ENCODE results near the gene ACTN4. TPM values are rescaled to one million over a fixed set of nuclear protein-coding genes. Genes with fewer than 3 reads are reported as not detected.

Gene ACTN4
- total and polyA plus RNA-seq, 9 donors: 68.8 to 281 (median 224) TPM

DNA sequence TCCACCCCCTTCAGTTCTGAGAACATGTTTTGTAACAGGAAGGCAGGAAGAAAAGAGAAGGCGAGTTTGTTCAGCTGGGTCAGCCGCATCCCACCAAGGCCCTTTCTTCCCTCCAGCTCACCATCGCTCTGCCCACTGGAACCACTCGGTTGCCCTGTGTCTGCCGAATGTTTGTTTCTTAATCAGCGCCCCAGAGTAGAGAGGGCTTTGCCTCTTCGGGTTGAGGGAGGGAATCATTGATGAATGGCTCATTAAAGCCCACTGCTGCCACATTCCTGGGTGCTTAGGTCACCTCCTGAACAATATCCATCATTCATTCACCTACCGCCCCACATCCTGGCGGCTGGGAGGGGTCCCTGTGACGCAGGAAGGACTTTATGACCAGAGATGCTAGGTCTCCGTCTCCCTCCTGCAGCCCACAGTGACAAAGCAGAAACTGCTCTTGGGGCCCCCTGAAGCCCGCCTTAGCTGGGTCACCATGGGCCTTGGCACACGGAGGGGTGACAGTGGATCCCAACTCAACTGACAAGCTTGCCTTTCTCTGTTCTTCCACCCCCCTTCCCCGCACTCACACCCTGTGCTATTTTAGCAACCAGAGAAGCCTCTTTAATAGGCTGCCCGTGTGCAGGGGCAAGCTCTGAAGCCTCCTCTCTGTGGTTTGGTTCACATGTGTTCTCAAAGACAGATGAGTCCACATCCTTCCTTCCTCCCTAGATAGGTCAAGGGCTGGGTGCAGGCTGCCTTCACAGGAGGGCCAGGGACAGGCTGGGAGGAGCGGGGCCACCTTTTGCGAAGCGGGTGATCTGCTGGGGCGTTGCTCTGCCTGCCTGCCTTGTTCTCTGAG lies 46.2 kb downstream of the ACTN4 start:
- peaks cover 56% of the 10 kb centered on the region for H3K4me1 ChIP-seq (ENCODE audit: control insufficient read depth, insufficient read depth, low read length)
- H3K27me3 ChIP-seq (ENCODE audit: control insufficient read depth, insufficient read depth, low read length): no peaks in the 10 kb centered on the region
- H3K4me3 ChIP-seq (ENCODE audit: low read length): no peak overlapping the region
- no peaks in the 10 kb centered on the region for H3K9me3 ChIP-seq (replicated peaks; ENCODE audit: control insufficient read depth, low read depth, low read length)
- peaks cover 44% of the 10 kb centered on the region for H3K36me3 ChIP-seq (ENCODE audit: control insufficient read depth, insufficient read depth, low read length)
- peak; percentile 57 for DNase-seq
- 59% methylated on average over 11 of the region's 19 CpGs for WGBS (ENCODE audit: insufficient coverage)
- H3K27ac ChIP-seq (ENCODE audit: low read length): peak overlapping the region; percentile 84

DNA sequence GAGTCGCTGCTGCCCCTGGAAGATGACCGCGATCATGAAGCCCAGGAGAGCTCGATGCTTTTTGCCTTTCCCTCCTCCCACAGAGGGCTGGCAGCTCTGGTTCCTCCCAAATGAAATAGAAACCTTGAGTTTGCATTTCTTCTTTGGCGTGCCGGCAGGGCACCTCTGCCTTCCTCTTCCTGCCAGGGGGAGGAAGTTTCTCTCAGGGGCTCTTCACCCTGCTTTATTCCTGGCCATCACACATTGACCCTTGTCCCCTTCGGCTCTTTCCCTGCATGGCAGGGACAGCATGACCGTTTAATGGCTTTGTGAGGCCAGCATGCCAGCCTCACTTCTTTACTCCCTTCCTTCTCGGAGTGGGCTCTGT lies 47.9 kb downstream of the ACTN4 start:
- peaks cover 72% of the 10 kb centered on the region for H3K4me1 ChIP-seq (ENCODE audit: control insufficient read depth, insufficient read depth, low read length)
- no peaks in the 10 kb centered on the region for H3K9me3 ChIP-seq (replicated peaks; ENCODE audit: control insufficient read depth, low read depth, low read length)
- peaks cover 47% of the 10 kb centered on the region for H3K36me3 ChIP-seq (ENCODE audit: control insufficient read depth, insufficient read depth, low read length)
- peak overlapping the region; percentile 37 for H3K27ac ChIP-seq (ENCODE audit: low read length)
- no peak overlapping the region for H3K4me3 ChIP-seq (ENCODE audit: low read length)
- 81% methylated on average over 8 of the region's 9 CpGs for WGBS (ENCODE audit: insufficient coverage)
- no peaks in the 10 kb centered on the region for H3K27me3 ChIP-seq (ENCODE audit: control insufficient read depth, insufficient read depth, low read length)
- DNase-seq: no peak

DNA sequence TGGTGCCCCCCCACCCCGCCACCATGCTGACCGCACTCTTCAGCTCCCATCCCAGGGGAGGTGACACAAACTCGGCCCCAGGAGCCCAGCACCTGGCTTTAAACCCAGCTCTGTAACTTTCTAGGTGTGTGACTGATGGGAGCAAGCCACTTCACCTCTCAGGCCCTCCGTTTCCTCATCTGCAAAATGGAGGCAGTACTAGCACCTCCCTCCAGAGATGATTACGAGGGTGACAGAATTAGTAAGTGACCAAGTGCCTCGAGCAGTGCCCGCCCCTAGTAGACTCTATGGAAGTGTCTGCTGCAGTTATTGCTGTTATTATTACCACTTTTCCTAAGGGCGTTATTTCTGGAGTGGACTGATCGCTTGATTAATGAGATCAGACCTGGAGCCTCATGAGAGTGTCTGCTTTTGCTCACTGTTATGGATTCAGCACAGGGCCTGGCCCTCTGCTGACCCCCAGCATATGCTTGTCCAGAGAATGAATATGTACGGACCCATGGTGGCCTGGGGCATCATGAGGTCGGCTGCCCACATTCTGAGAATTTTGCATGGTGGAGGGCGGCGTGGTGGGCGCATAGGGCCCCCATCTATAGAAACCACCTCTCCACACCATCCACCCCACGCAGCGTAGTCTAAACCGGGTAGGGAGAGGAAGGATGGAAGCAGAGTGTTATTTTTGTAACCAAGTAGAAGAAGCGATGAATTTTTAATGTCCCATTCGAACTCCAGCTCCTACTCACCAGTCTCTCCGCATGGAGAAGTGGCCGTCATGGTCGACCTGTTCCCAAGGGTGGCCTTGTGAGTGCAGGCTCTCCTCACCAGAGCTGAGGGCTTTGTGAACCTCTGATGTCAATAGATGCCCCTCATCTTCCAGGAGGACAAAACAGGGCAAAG lies 48.6 kb downstream of the ACTN4 start:
- H3K36me3 ChIP-seq (ENCODE audit: control insufficient read depth, insufficient read depth, low read length): peaks cover 53% of the 10 kb centered on the region
- H3K4me3 ChIP-seq (ENCODE audit: low read length): no peak overlapping the region
- peak overlapping the region; percentile 20 for H3K27ac ChIP-seq (ENCODE audit: low read length)
- no peak for DNase-seq
- WGBS (ENCODE audit: insufficient coverage): 88% methylated on average over 7 of the region's 22 CpGs
- H3K27me3 ChIP-seq (ENCODE audit: control insufficient read depth, insufficient read depth, low read length): no peaks in the 10 kb centered on the region
- no peaks in the 10 kb centered on the region for H3K9me3 ChIP-seq (replicated peaks; ENCODE audit: control insufficient read depth, low read depth, low read length)
- peaks cover 80% of the 10 kb centered on the region for H3K4me1 ChIP-seq (ENCODE audit: control insufficient read depth, insufficient read depth, low read length)

DNA sequence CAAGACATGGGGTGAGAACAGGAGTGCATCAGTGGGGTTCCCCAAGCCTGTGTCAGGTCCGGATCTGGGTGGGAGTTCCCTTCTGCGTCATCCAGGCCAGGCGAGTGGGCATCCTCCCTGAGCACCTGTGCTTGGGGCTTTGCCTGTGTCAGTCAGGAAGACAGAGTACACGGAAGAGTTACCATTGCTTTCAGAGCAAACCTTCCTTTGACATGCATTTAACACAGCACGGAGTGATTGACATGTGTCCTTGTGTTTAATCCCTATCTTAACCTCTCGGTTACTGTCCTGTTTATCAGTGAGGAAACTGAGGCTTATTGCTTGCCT lies 49.2 kb downstream of the ACTN4 start:
- Histone ChIP-seq H3K36me3 (ENCODE audit: control insufficient read depth, insufficient read depth, low read length) (peaks cover 58% of the 10 kb centered on the region), H3K9me3 (replicated peaks; ENCODE audit: control insufficient read depth, low read depth, low read length) (no peaks in the 10 kb centered on the region), H3K27me3 (ENCODE audit: control insufficient read depth, insufficient read depth, low read length) (no peaks in the 10 kb centered on the region), H3K27ac (ENCODE audit: low read length) (no peak overlapping the region), H3K4me1 (ENCODE audit: control insufficient read depth, insufficient read depth, low read length) (peaks cover 86% of the 10 kb centered on the region), H3K4me3 (ENCODE audit: low read length) (no peak overlapping the region)
- 97% methylated on average over 4 of the region's 6 CpGs for WGBS (ENCODE audit: insufficient coverage)
- DNase-seq: no peak

DNA sequence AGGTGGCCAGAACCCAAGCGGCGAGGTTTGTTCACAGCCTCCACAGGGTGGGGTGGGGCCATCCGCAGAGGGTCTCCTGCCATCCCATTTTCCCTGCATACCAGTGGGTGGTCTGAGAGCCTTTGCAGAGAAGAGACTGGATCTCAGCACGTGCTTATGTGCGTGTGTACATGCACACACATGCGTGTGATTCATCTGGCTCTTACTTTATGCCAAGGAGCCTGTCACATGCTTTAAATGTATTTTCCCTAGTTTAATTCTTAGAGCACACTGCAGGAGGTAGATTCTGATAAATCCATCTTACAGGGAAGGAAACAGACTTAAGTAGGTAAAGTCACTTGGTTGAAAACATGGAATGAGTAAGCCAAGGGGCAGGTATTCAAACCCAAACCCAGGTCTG lies 49.7 kb downstream of the ACTN4 start:
- Histone ChIP-seq H3K27ac (ENCODE audit: low read length) (no peak overlapping the region), H3K36me3 (ENCODE audit: control insufficient read depth, insufficient read depth, low read length) (peaks cover 60% of the 10 kb centered on the region), H3K27me3 (ENCODE audit: control insufficient read depth, insufficient read depth, low read length) (no peaks in the 10 kb centered on the region), H3K4me1 (ENCODE audit: control insufficient read depth, insufficient read depth, low read length) (peaks cover 89% of the 10 kb centered on the region), H3K4me3 (ENCODE audit: low read length) (no peak overlapping the region), H3K9me3 (replicated peaks; ENCODE audit: control insufficient read depth, low read depth, low read length) (no peaks in the 10 kb centered on the region)
- DNase-seq: no peak
- 100% methylated on average over 2 of the region's 6 CpGs for WGBS (ENCODE audit: insufficient coverage)

DNA sequence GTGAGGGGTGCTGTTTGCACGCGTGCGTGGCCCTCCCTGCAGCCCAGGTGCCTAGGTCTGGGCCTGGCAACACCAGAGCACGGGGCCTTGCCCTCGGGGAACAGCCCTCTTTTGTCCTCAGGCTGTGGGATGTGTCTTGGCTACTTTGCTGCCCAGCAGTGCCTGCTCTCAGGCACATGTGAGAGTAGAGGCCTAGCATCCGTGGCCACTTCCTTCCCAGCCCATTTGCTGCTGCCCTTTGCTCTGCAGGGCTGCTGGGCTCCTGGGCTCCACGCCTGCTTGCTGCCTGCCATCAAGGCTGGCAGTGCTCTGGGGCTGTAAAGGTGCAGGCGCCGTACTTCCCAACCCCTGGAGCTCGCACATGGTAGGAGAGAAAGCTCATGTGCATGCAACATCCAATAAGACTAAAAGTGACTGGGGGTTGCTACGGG lies 50.2 kb downstream of the ACTN4 start:
- whole genome bisulfite sequencing (ENCODE audit: insufficient coverage): 85% methylated on average over 9 of the region's 11 CpGs
- H3K9me3 ChIP-seq (replicated peaks; ENCODE audit: control insufficient read depth, low read depth, low read length): no peaks in the 10 kb centered on the region
- no peak for DNase-seq
- peaks cover 64% of the 10 kb centered on the region for H3K36me3 ChIP-seq (ENCODE audit: control insufficient read depth, insufficient read depth, low read length)
- H3K27me3 ChIP-seq (ENCODE audit: control insufficient read depth, insufficient read depth, low read length): no peaks in the 10 kb centered on the region
- H3K4me3 ChIP-seq (ENCODE audit: low read length): no peak overlapping the region
- peaks cover 90% of the 10 kb centered on the region for H3K4me1 ChIP-seq (ENCODE audit: control insufficient read depth, insufficient read depth, low read length)
- H3K27ac ChIP-seq (ENCODE audit: low read length): no peak overlapping the region

DNA sequence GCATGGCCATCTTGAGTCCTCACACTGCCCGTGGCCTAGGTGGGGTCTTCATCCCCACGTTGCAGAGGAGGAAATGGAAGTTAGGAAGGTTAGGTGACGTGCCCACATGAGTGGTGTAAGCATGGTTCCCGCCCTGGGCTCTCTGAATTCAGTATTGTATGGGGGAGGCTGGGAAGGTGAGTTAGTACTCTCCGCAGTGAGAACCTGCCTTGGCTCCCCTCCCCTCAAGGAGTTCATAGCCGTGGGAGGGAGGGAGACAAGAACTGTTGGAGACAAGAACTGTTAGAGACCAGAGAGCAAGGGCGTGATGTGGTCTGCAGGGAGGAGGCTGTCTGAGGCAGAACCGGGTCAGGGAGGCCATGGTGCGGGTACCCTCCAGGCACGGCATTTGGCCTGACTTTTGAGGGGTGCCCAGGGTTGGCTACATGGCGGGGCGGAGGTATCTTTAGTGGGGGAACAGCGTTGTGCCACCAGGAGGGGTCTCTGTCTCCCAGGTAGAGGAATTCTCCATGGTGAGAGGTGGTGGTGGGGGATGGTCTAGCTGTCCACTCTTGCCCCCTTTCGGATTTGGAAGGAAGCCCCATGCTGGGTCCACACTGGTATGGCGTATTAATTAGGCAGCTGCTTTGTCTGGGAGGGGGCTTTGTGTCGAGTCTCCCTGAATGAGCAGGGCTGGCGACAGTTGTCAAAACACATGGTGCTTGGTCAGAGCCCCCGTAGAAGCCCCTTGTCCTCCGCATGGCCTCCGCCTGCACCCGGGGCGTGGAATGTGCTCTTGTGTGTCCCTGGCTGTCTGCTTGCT lies 51.0 kb downstream of the ACTN4 start:
- Histone ChIP-seq H3K4me3 (ENCODE audit: low read length) (no peak overlapping the region), H3K36me3 (ENCODE audit: control insufficient read depth, insufficient read depth, low read length) (peaks cover 68% of the 10 kb centered on the region), H3K9me3 (replicated peaks; ENCODE audit: control insufficient read depth, low read depth, low read length) (no peaks in the 10 kb centered on the region), H3K27me3 (ENCODE audit: control insufficient read depth, insufficient read depth, low read length) (no peaks in the 10 kb centered on the region), H3K27ac (ENCODE audit: low read length) (peak overlapping the region; percentile 31), H3K4me1 (ENCODE audit: control insufficient read depth, insufficient read depth, low read length) (peaks cover 89% of the 10 kb centered on the region)
- DNase-seq: no peak
- 73% methylated on average over 7 of the region's 22 CpGs for WGBS (ENCODE audit: insufficient coverage)

DNA sequence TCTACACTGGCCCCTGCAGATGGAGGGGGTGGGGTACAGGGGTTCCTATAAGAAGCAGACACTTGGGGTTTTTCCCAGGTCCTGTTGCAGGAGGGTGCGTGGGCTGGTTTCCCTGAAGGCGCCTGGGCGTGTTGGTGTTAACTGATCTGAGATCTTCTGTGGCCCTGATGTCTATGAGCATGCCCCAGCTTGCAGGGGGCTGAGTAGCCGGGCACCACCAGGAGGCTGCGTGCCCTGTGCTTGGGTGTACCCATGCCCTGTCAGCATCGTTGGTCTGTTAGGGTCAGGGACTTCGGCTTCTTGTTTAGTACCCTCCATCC lies 51.5 kb downstream of the ACTN4 start:
- Histone ChIP-seq H3K27ac (ENCODE audit: low read length) (peak overlapping the region; percentile 31), H3K9me3 (replicated peaks; ENCODE audit: control insufficient read depth, low read depth, low read length) (no peaks in the 10 kb centered on the region), H3K27me3 (ENCODE audit: control insufficient read depth, insufficient read depth, low read length) (no peaks in the 10 kb centered on the region), H3K4me3 (ENCODE audit: low read length) (no peak overlapping the region), H3K4me1 (ENCODE audit: control insufficient read depth, insufficient read depth, low read length) (peaks cover 84% of the 10 kb centered on the region), H3K36me3 (ENCODE audit: control insufficient read depth, insufficient read depth, low read length) (peaks cover 72% of the 10 kb centered on the region)
- 89% methylated on average over 7 of the region's 7 CpGs for WGBS (ENCODE audit: insufficient coverage)
- no peak for DNase-seq

DNA sequence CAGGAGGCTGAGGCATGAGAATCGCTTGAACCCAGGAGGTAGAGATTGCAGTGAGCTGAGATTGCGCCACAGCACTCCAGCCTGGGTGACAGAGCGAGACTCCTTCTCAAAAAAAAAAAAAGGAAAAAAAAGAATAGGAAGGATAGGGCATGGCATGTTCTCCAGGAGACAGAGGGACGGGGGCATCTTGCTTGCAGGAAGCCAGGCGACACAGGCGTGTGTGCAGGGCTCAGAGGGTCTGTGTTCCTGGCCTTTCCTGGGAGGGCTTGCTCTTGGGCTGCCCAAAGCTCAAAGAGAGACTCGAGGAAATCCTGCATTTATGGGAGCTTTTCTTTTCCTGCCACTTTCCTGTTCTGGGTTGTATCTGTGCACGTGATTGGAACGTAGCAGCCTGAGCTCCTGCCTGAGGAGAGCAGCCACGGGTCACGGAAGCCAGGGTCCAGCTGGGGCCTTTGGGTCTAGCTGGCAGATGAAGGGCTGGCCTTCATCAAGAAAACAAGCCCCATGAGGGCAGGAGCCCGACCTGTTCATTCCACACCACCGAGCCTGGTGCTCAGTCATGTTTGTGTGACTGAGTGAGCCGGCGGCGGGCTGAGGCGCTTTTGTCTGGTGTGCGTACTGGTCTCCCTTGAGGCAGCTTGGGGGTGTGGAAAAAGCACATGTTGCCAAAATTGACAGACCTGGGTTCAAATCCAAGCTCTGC lies 52.3 kb downstream of the ACTN4 start:
- 77% methylated on average over 11 of the region's 18 CpGs for WGBS (ENCODE audit: insufficient coverage)
- H3K4me3 ChIP-seq (ENCODE audit: low read length): no peak overlapping the region
- peaks cover 78% of the 10 kb centered on the region for H3K4me1 ChIP-seq (ENCODE audit: control insufficient read depth, insufficient read depth, low read length)
- no peak for DNase-seq
- H3K36me3 ChIP-seq (ENCODE audit: control insufficient read depth, insufficient read depth, low read length): peaks cover 75% of the 10 kb centered on the region
- H3K9me3 ChIP-seq (replicated peaks; ENCODE audit: control insufficient read depth, low read depth, low read length): no peaks in the 10 kb centered on the region
- peak overlapping the region; percentile 29 for H3K27ac ChIP-seq (ENCODE audit: low read length)
- H3K27me3 ChIP-seq (ENCODE audit: control insufficient read depth, insufficient read depth, low read length): no peaks in the 10 kb centered on the region
